CD1c-positive myeloid dendritic cell (primary cell): ENCODE measurements around the gene COL28A1.
"Not testable (repeated sequence)": the region's sequence is repeated elsewhere in the genome, so short reads cannot be mapped to it uniquely, and the experiment has no call there.

Experiments used
- DNase-seq: peaks from one replicate; pipeline ENCODE4 v3.0.0-alpha.2; 2016; ENCODE audit errors: extremely low spot score

COL28A1 gene

DNA sequence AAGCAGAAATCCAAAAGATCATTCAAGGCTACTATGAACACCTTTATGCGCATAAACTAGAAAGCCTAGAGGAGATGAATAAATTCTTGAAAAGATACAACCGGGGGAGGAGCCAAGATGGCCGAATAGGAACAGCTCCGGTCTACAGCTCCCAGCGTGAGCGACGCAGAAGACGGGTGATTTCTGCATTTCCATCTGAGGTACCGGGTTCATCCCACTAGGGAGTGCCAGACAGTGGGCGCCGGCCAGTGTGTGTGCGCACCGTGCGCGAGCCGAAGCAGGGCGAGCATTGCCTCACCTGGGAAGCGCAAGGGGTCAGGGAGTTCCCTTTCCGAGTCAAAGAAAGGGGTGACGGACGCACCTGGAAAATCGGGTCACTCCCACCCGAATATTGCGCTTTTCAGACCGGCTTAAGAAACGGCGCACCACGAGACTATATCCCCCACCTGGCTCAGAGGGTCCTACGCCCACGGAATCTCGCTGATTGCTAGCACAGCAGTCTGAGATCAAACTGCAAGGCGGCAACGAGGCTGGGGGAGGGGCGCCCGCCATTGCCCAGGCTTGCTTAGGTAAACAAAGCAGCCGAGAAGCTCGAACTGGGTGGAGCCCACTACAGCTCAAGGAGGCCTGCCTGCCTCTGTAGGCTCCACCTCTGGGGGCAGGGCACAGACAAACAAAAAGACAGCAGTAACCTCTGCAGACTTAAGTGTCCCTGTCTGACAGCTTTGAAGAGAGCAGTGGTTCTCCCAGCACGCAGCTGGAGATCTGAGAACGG is 70.5 kb downstream of the COL28A1 start:
- not testable (repeated sequence) for DNase-seq

DNA sequence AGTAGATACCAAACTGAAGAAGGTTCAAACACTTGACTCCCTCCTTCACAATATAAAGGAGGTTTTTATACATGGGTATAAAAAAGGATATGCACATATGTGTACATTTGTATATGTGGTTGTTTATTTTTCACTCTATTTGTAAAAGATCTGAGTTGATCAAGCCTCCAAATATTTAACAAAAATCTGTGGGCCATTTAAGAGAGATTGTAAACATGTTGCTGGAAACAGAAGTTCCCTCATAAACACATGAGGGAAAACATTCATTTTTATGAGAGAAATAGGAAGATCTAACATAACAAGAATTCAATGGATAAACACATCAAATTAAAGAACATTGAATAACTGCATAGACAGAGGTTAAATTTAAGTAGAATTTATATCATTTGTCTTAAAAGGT is 81.7 kb downstream of the COL28A1 start:
- no peak for DNase-seq

DNA sequence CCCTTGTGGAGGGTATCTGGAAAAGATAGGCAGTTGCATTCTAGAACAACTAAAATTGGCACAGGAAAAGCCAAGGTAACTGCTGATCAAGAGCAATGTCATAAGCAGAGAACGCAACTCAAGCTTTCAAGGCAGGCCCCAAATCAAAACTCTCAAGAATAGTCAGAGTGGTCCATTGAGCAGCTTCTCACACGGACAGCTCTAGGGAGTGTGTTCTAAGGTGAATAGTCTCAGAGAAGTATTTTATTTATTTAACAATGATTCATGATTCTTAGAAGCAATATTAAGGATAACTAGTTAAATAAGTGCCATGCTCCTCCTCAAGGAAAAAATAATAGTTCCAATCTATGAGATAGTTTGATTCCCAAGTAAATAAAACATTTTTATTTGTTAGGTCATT is 83.0 kb downstream of the COL28A1 start:
- DNase-seq, result no peak

DNA sequence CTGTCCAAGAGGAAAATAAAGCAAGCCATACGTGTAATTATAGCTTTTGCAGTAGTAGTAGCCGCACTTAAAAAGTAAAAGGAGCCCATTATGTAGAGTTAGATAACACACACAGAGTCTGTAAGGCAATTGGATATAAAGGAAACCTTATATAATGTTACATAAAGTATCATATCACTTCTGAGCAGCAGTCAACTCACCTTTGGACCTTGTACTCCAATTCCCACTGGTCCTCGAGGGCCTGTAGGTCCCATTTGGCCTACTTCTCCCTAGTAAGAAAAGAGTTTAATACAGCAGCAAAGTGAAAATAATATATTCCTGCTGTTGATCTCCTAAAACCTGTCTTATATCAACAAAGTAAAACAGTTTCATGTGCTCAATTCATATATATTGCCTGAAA is 83.6 kb downstream of the COL28A1 start:
- no peak for DNase-seq

DNA sequence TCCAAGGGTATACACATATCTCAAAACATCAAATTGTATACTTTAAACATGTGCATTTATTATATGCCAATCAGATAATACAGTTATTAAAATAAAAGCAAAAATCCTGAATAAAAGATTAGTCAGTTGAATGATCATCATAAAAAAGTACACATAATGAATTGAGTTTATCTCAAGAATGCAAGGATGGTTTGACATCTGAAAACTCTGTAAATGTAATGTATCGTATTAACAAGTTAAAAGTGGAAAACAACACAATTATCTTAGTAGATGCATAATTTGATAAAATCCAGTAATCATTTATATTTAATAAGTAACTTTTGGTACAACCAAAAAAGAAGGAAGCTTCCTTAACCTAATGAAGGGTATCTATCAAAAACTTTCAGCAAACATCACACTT is 86.6 kb downstream of the COL28A1 start:
- DNase-seq, result no peak

DNA sequence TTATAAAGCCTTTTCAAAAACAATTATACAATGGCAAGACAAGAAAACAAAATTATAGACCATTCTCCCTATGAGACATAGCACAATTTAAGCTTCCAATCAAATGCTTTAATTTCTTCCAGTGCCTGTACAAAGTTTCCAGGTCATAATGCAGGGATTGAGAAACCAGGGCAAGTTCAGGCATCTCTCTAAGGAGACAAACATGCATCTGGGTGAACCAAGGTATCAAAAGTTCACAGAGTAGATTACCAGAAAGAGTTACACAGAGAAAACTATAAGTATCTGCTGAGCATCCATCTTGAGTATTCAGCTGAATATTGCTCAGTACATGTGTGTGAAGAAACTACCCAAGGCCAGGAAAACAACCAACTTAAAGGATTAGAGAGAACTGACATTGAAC is 89.1 kb downstream of the COL28A1 start:
- DNase-seq, result no peak

DNA sequence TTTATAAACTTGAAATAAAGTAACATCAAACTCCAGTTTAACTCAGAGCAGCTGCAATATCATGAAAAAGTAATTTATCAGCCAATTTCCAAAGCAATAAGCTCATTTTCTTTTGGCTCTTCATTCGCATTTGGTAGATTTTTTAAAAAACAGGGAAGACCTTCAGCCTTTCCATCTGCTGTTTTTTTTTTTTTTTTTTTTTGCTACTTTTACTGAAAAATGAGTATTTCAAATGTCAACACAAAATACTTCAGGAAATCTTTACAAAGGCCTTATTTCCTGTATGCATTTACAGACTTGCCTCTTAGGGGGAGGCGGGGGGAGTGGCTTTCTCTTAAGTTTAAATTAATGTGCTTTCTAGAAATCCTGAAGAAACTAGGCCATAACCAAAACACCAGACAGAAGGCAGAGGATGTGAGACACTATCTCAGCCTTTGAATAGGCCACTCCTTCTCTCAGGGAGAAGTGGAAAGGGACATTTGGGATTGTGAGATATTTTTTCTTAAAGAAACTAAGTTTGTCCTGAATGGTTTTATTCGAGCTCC is 91.8 kb downstream of the COL28A1 start:
- no peak for DNase-seq

DNA sequence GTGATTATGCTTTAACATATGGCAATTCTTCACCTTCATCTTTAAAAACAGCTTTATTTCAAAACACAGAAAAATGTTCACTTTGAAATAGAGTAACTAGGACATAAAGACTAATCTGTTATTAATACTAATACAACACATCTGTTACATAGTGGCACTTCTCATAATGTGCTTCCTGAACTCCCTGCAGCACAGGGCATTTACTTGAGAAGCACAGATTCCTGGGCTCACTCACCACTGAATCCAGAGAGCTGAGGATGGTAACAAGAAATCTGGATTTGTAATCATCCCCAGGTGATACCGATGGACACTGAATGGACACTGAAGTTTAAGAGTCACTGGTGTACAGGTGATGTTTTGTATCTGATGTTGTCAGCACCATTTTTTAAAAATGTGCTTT is 96.1 kb downstream of the COL28A1 start:
- no peak for DNase-seq

DNA sequence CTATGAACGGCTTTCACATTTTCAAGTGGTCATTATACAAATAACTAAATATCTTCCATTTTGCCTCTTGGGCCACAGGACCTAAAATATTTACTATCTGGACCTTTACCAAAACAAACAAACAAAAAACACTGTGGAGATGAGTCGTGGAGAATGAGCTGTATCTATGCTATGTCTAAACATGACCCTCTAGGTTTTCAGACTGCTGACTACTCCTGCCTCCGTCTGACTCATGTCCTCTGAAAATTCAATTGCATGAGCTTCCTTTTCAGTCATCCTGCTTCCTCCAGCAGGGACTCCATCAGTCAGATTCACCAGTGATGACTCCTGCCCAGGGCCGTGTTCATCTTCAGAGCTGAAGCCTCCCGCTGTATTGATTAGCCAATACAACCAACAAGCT is 96.8 kb downstream of the COL28A1 start:
- no peak for DNase-seq

DNA sequence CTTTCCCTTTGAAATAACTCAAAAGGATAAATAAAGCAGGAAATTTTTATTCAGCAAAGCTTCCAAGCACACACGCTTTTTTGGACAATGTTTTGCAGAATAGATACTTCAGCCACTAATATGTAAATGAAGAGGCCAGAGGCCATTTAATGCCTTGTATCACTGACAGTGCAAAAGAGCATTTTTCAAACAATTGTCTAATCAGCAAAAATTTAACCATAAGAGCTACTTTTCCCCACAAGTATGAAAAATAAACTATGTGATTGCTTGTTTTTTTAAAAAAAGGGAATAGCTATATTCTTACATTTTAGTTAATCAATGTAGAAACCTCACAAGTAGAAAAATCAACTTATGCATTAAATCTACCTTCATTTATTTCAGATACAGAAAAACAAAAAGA is 99.7 kb downstream of the COL28A1 start:
- DNase-seq, result no peak

DNA sequence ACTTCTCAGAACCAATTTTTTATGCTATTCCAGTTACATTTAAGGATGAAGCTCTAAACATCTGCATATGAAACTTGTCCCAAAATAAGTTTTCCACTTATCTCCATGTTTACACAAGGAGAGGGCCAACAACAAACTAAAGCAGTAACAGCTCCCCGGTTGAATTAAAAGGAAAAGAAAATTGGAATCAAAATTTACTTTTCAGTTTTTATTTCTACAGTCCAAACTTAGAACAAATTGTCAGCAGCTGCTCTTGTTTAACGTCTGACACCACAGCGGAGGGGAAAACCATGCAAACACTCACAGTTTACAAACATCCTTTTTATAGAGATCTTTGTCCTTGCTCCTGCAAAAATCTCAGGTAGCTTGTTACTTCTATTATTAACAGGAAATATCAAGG is 101.3 kb downstream of the COL28A1 start:
- DNase-seq, result no peak

DNA sequence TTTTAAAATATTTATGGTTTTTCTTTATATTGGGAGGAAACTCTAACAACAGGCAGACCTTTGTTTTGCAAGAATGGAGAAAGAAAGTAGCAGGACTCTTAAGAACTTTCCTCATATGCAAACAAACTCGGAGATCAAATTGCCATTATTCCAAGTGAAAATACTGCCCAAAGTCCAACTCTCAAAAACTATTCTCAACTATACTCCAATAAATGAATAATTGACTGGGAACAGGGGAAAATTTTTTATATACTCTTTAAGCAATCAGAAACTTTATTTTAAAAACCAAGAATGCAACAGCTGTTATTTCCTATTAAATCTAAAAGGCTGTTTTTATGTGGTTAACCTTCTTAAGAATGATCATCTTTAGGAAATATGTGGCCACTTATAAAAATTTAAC is 101.9 kb downstream of the COL28A1 start:
- no peak for DNase-seq

DNA sequence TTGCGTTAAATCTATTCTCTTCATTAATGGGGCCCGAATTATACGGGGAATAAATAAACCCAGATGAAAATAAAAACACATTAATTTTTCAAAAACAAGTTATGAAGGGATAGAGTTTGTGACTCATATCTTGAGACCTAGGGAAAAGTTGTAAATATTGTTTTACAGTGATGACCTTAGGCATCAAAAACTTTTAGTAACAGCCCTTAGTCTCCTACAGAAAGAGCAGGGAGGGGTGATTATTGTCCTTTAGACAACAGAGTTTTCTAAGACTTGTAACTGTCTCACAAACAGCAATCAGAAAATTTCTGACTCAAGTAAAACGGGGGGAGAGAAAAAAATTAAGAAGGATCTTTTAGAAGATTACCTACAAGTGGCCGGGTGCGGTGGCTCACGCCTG is 102.7 kb downstream of the COL28A1 start:
- DNase-seq, result no peak

DNA sequence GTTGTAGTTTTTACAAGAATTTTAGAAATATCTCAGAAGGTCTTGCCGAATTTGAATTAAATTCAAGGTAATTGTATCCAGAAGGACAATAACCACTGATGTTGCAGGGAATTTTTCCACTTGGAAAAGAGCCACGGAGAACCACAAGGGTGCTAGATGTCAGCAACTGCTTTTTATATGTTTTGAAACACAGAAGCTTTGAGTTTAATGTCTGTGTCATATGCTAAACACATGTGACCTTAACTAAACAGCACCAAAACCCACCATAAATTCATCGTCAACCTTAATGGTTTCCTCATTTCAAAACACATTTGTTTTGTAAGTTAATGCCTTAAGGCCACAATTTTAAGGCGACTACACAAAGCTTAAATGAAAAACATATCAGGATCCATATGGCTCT is 106.9 kb downstream of the COL28A1 start:
- no peak for DNase-seq

DNA sequence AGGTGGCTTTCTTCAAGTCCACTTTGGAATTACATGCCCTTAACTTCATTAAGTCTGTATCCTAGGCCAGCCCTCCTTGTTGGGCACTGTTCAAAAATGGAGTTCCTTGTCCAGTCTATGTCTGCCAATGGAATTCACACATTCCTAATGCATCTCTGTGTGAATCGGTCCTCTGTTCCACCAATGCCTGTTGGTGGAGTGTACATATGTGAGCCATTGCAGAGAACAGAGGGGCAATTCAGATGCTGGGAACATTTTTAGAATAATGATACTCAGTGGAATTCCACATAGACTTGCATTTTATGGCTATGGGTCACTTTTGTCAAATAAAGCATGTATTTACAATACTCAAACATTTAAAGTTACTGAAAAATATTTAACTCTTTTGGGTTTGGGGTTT is 108.3 kb downstream of the COL28A1 start:
- DNase-seq, result no peak

DNA sequence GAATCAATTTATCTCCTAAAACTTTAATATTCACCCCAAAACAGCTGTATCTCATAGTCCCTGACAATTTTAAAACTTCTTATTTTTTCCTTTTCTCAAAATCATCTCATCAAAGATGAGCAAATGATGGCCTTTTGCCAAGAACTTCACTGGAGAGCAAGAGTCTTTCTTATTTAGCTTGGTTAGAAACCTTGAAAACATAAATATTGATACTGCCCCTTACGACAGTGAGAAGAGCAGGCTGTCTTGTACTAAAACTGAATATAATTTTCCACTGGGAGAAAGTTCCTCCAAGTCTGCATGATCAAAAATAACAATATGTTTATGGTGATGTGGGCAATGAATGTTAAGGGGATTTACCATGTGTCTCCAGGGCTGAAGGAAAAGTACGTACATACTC is 109.0 kb downstream of the COL28A1 start:
- no peak for DNase-seq

DNA sequence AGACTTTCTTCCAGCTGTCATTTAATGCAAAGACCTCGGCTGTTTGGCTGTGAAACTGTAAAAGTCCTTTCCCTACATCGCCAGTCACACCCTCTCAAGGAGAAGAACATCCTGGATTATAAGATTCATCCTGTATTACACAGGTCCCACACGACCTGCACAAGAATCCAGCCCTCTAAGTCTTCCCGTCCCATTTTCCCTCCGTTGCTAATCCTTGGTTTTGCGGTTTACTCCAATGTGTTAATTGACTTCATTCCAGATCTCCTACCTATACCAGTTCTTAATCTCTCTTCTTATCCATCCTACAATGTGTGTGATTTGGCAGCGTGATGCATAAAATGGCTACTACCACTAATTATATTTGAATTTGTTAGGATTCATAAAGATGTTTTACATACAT is 110.4 kb downstream of the COL28A1 start:
- no peak for DNase-seq

DNA sequence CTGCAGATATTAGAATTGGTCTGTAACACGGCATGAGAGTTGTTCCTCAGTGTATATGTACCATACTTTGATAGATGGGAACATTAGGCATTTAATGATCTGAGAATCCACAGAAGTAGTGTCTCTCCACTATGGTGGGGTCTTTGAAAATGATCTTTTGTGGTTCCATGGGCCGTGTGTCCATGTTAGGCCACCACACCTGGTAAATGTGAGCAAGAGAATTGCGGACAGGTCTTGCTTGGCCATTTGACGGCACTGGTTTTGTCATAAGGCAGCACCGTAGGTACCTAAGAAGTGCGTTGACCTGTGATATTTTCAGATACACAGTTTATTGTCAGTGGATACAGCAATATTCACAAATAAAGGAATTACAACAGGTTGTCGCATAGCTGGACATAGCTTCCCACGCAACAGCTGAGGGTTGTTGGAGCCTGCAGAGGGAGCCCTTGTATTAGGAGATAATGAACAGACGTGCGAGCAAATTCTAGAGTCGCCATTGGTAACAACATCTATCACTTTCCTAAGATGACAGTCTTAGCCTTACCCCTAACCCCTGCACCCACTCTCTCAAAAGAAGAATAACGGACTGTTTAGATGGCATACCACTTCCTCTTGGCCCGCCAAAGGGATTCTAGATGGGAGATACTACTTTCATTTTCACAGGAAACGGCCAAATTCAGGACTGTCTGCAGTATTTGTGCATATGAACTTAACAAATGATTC is 111.4 kb downstream of the COL28A1 start:
- peak; percentile 64 for DNase-seq

DNA sequence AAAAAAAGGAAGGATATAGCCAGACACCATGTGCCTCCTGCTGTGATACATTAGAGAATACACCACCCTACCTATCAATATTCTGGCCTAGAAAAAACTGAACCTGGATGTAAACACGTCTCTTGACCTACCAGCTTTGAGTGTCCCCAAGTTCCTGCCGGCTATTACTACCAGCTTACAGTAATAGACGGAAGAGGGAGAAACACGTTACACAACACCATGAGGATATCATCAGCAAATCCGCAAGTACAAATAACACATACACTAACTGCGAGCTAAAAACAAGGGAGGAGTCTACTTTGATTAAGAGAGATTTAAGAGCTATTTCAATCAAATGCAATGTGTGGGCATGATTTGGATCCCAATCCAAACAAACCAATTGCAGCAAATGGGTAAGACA is 113.0 kb downstream of the COL28A1 start:
- DNase-seq, result no peak

DNA sequence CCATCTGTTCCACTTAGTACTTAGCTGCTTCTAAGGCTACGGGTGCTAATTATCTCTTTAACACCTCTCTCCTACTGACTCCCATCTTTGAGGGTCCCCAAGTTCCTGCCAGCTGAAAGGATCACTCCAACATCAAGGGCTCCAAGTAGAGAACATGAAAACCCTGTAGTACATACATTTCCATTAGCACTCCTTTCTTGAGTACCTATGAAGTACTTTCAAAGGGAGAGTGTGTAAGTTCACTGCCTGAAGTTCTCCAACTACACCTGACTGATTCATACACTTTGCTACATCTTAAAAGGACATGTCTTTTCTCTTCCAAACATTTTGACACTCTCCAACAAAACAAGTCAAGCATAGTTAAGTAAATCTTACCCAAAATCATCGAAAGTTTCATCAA is 113.8 kb downstream of the COL28A1 start:
- DNase-seq, result no peak

DNA sequence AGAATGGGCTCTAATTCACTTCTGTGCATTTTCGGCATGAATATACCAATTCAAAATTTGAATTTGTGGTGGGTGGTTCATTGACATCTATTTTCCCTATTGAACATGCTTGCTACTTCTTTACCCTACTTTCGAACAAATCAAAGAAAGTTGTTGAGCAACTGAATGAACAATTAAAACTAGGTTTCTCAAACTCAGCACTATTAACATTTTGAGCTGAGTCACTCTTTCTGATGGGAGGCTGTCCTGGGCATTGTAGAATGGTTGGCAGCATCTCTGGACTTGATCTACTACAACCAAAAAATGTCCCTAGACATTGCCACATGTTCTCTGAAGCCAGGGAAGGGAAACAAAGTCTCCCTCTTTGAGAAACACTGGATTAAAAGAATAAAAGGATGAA is 116.7 kb downstream of the COL28A1 start:
- no peak for DNase-seq

DNA sequence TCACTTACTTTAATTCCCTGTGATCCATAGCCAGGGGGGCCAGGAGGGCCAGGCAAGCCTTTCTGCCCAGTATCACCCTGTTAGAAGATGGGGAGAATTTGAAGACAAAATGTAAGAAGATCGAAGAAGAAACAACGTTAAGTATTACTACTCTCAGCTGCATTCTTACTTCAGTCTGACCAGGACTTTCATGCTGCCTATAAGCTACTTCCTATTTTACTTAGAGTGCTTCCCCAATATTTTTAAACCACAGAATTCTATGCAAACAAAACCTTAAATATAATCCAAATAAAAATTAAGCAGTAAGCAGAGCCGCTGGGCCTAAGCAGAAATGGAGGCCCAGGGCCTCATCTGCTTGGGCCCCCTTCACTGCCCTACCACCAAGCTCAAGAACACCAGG is 117.8 kb downstream of the COL28A1 start:
- peak; percentile 12 for DNase-seq

DNA sequence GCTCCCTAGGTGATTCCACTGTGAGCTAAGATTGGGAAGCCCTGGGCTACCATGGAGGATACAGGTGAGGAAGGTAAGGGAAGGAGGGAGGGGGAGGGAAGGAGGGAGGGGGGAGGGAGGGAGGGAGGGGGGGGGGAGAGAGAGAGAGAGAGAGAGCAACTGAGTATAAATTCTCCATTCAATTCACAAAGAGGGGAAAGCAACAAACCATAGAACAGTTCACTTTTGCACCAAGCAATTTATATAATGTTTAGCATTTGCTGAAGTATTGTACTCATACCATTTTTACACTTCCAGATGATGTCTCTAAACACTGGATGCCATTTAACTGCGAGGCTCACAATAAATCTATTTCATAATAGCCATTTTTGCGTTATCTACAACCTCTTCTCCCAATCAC is 118.3 kb downstream of the COL28A1 start:
- DNase-seq, result no peak
